ENCODE data around the gene CDC42BPB. TPM values are rescaled to one million over a fixed set of nuclear protein-coding genes. Genes with fewer than 3 reads are reported as not detected.

The CDC42BPB gene
- total RNA-seq, 1 experiment from 2014 or later, result 103 TPM

DNA sequence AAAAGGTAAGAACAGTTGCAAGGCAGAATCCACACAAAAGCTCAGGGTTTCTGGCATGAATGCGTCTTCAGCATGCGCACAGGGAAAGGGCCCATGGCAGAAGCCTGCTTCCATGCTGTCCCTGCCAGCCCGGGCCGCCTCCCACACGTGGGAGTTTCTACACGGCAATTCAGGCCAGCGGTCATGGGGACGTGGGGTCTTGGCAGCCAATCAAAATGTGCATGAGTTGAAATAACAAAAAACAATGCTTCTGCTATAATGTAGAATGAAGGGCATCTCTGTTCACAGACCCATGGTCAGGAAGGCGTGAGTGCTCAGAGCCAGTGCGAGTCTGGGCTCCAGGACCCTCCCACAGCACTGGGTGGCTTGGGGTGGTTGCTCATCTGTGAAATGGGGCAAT, 106.3 kb downstream of the CDC42BPB start:
- Histone ChIP-seq H2BK20ac (ENCODE audit: low read depth, low read length, poor library complexity, severe bottlenecking) (no peak overlapping the region), H3K4me2 (ENCODE audit: insufficient read depth, insufficient read length, low read length) (no peak overlapping the region), H4K20me1 (ENCODE audit: control insufficient read depth, insufficient read depth, insufficient read length) (no peaks in the 10 kb centered on the region), H2BK15ac (ENCODE audit: low read depth, low read length) (no peak overlapping the region), H2BK12ac (ENCODE audit: insufficient read length, low read depth, low read length) (no peak overlapping the region), H3K4me1 (ENCODE audit: insufficient read depth, low read length) (no peaks in the 10 kb centered on the region), H4K5ac (ENCODE audit: insufficient read length, low read depth, low read length) (no peak overlapping the region), H3K79me2 (ENCODE audit: insufficient read depth, low read length) (no peaks in the 10 kb centered on the region), H3T11ph (ENCODE audit: low read length) (no peak overlapping the region), H3K27me3 (ENCODE audit: insufficient read depth, low read length) (no peaks in the 10 kb centered on the region), H2AFZ (ENCODE audit: low read length) (no peak overlapping the region), H3K23ac (ENCODE audit: insufficient read length, low read depth, low read length) (no peak overlapping the region), H4K8ac (replicated peaks; ENCODE audit: insufficient read length, low read depth, low read length) (no peak overlapping the region), H3K14ac (ENCODE audit: insufficient read depth, low read length) (no peak overlapping the region), H3K23me2 (ENCODE audit: insufficient read length, low read depth, low read length, poor library complexity, severe bottlenecking) (no peaks in the 10 kb centered on the region), H4K91ac (ENCODE audit: insufficient read length, low read depth, low read length) (no peak overlapping the region), H3K18ac (ENCODE audit: insufficient read length, low read depth, low read length) (no peak overlapping the region), H2BK5ac (ENCODE audit: insufficient read length, low read length) (no peak overlapping the region), H2BK120ac (ENCODE audit: low read depth, low read length, poor library complexity, severe bottlenecking) (no peak overlapping the region), H3K27ac (ENCODE audit: insufficient read length, low read depth, low read length) (no peak overlapping the region), H3K79me1 (ENCODE audit: insufficient read depth, low read depth, low read length, poor library complexity, severe bottlenecking) (no peaks in the 10 kb centered on the region), H3K4ac (ENCODE audit: low read depth, low read length) (no peak overlapping the region), H2AK5ac (ENCODE audit: insufficient read length, low read length) (no peak overlapping the region), H3K9me3 (ENCODE audit: control insufficient read depth, low read depth, low read length) (no peaks in the 10 kb centered on the region), H3K56ac (ENCODE audit: insufficient read length, low read depth, low read length) (no peak overlapping the region), H3K9ac (ENCODE audit: extremely low read depth, insufficient read length, low read length) (no peak overlapping the region)
- TF ChIP-seq, protein P1, sequence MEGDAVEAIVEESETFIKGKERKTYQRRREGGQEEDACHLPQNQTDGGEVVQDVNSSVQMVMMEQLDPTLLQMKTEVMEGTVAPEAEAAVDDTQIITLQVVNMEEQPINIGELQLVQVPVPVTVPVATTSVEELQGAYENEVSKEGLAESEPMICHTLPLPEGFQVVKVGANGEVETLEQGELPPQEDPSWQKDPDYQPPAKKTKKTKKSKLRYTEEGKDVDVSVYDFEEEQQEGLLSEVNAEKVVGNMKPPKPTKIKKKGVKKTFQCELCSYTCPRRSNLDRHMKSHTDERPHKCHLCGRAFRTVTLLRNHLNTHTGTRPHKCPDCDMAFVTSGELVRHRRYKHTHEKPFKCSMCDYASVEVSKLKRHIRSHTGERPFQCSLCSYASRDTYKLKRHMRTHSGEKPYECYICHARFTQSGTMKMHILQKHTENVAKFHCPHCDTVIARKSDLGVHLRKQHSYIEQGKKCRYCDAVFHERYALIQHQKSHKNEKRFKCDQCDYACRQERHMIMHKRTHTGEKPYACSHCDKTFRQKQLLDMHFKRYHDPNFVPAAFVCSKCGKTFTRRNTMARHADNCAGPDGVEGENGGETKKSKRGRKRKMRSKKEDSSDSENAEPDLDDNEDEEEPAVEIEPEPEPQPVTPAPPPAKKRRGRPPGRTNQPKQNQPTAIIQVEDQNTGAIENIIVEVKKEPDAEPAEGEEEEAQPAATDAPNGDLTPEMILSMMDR (conservative IDR thresholded peaks at IDR 0.05), result no peak
- Mint-ChIP-seq H3K27ac (no peak overlapping the region), H3K36me3 (ENCODE audit: insufficient read depth in 1 of 3, low read depth in 3 of 3) (peaks cover 32 to 84% (median 84%) of the 10 kb centered on the region in 3 experiments), H3K27me3 (ENCODE audit: low read depth) (no peaks in the 10 kb centered on the region), H3K4me1 (peaks cover 0 to 2% of the 10 kb centered on the region in 2 experiments; a peak in 1 of 4 replicates), H3K9me3 (no peaks in the 10 kb centered on the region), H3K4me3 (no peak overlapping the region)
- no peak for DNase-seq
- no CpG with 5 or more reads among the region's 10 CpGs for WGBS (ENCODE audit: extremely low coverage, insufficient read length, low lambda C conversion rate)

Data from H9 (cell line).